ENCODE data around the gene RAB11FIP4.

RAB11FIP4 gene

DNA sequence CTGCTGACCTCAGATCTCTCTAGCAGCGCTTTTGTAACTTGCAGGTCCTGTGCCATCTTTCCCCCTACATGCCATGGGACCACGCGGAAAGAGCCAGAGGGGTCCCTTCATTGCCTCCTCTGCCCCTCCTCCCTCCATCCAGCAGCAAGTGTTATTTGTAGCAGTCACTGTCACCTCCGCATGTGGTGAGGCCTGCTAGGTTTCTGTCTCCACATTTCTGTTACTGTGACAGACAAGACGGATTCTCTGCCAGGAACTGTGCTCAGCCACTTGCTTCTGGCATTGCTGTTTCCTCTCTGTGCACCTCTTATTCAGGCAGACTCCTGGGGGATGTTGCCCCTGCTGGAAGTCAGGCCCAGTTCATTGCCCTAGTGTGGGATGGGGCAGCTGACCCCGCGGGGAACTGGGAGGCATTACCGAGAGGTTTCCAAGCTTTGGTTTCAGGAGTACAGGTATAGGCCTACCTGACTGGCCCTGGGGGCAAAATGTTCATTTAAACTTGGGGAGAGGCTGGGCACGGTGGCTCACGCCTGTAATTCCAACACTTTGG is 61.2 kb downstream of the RAB11FIP4 start:
- TF ChIP-seq, protein P1, sequence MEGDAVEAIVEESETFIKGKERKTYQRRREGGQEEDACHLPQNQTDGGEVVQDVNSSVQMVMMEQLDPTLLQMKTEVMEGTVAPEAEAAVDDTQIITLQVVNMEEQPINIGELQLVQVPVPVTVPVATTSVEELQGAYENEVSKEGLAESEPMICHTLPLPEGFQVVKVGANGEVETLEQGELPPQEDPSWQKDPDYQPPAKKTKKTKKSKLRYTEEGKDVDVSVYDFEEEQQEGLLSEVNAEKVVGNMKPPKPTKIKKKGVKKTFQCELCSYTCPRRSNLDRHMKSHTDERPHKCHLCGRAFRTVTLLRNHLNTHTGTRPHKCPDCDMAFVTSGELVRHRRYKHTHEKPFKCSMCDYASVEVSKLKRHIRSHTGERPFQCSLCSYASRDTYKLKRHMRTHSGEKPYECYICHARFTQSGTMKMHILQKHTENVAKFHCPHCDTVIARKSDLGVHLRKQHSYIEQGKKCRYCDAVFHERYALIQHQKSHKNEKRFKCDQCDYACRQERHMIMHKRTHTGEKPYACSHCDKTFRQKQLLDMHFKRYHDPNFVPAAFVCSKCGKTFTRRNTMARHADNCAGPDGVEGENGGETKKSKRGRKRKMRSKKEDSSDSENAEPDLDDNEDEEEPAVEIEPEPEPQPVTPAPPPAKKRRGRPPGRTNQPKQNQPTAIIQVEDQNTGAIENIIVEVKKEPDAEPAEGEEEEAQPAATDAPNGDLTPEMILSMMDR (IDR thresholded peaks at IDR 0.05), result no peak
- Histone ChIP-seq H3K27ac (no peak overlapping the region), H3K4me3 (no peak overlapping the region)
- no peak for DNase-seq (ENCODE audit: low spot score)

DNA sequence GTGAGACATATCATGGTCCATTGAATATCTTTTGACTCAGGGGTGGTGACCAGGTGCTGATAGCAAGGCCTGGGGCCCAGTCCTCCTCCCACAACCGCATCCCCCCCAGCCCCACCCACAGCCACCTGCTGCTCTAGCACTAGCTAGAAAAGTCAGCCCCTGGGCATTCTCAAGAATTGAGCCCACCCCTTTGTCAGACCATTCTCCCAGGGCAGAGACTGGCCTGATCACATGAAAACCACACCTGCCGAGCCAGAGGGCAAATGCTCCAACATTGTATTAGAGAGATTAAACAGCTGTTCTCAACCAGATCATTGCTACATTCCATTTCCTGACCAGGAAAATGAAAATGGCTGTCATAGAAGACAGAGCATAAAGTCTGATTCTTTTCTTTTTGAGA is 62.4 kb downstream of the RAB11FIP4 start:
- no peak for DNase-seq (ENCODE audit: low spot score)
- Histone ChIP-seq H3K4me3 (no peak overlapping the region), H3K27ac (no peak overlapping the region)
- TF ChIP-seq, protein P1 (IDR thresholded peaks at IDR 0.05), result no peak

DNA sequence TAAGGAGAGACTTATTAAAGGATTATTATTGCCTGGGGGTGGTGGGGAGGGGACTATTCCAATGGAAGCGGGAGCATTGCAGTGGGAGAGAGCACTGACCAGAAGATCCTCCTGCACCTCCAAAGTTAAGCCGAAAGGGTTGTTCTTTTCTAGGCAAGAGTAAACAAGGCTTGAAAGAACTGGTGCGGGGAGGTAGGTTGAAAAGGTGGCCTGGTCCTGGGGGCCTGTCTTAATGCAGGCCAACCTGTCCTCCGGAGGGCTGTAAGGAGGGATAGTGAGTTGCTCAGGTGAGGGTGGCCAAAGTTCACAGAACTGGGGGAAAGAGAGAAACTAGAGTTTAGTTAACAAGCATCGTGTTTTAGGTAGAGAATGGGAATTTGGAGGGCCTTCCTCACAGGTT is 65.3 kb downstream of the RAB11FIP4 start:
- H3K27ac ChIP-seq, result no peak overlapping the region
- TF ChIP-seq, protein P1 (IDR thresholded peaks at IDR 0.05), result no peak
- DNase-seq (ENCODE audit: low spot score), result no peak
- no peak overlapping the region for H3K4me3 ChIP-seq

DNA sequence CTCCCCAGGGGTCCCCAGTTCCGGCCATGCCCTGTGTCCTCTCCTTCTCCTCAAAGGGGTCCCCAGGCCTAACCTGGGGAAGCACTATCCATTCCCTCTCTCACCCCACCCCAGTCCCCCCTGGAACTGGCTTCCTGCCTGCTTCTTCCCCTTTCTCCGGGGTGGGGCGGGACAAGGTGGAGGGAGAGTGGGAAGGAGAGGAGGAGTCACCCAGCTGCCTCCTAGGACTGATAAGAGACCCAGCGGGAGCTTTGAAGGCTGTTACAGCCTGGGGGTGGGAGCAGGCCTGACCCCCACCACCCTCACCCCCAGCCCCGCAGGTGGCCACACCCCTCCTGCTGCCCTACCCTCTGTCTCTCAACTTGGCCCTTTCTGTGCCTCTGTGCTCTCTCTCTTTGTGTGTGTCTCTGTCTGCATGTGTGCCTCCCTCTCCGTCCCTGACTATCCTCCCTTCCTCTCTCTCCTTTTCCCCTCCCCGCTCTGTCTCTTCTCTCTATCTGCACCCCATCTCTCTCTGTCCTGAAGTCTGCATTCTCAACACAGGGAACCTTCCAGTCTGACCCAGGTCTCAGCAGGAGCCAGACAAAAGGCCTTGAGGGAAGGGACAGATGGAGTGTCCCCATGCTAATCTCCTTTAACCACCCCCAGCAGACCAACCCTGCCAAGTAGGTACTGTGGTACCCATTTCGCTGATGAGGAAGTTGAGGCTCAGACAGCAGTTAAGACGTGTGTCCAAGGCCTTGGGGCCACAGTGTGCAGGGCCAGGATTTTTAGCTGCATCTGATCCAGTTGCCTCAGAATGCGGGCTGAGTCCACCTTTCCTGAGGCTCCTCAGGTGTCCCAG is 66.1 kb downstream of the RAB11FIP4 start:
- DNase-seq (ENCODE audit: low spot score), result no peak
- TF ChIP-seq, protein P1 (IDR thresholded peaks at IDR 0.05), result no peak
- Histone ChIP-seq H3K27ac (no peak overlapping the region), H3K4me3 (no peak overlapping the region)

DNA sequence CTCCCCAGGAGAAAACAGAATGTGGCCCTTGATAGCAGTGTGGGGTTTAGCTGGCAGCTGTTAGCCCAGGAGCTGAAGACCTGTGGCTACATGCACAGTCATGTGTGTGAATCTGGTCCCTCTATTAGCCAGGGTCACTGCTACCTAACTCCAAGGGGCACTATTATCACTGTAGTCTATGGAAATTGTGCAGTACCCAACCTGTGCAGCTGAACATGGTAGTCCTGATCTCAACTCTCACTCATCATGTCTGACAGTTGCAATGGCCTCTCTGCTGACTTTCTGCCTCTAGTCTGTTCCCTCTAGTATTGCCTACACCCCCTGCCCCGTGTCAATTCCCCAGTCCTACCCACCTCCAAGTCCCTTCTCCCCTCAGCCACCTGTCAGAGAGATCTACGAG is 67.4 kb downstream of the RAB11FIP4 start:
- Histone ChIP-seq H3K4me3 (no peak overlapping the region), H3K27ac (no peak overlapping the region)
- TF ChIP-seq, protein P1 (IDR thresholded peaks at IDR 0.05), result no peak
- DNase-seq (ENCODE audit: low spot score), result no peak

DNA sequence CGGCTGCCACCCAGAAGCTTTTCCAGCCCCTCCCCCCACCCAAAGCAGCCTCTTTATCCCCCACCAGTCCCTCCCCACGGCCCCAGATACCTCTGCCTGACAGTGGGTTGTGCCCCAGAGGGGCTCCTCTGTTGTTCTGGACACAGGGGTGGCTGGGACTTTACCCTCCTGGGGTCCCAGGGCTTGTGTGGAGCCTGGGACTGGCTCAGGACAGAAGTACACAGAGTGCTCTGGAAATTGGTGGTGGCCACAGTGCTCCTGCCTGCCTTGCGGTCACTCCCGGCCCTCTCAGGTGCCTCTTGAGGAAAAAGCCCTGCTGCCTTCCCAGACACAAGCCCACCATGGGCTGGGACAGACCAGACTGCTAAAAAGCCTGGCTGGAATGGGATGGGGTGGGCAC is 68.2 kb downstream of the RAB11FIP4 start:
- Histone ChIP-seq H3K4me3 (no peak overlapping the region), H3K27ac (no peak overlapping the region)
- no peak for DNase-seq (ENCODE audit: low spot score)
- TF ChIP-seq, protein P1 (IDR thresholded peaks at IDR 0.05), result no peak

DNA sequence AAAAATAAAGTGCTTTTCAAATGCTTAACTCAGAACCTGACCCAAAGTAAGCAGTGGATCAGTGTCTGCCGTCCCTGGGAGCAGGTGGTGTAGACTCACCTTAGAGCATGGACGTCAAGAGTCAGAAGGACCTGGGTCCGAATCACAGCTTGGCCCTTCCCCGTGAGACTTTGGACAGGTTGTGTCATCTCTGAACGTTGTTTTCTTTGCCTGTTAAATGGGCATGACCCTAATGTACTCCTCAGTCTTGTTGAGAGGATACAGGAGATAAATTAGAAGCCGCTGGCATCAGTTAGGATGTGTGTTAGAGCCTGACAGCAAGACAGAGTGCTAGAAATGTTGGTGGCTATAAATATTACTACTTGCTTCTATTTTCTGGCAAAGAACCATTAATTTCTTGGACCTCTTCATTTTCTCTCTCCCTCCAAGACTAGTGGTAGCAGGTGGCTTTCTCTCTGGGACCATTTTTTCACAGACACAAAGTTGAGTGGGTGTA is 68.8 kb downstream of the RAB11FIP4 start:
- Histone ChIP-seq H3K27ac (no peak overlapping the region), H3K4me3 (no peak overlapping the region)
- DNase-seq (ENCODE audit: low spot score), result no peak
- TF ChIP-seq, protein P1 (IDR thresholded peaks at IDR 0.05), result no peak

Measured in coronary artery (tissue), 2 donors.